Fibroblast of the aortic adventitia (primary cell): ENCODE measurements around the gene ERC1. TPM values are rescaled to one million over a fixed set of nuclear protein-coding genes. Genes with fewer than 3 reads are reported as not detected.

Experiments used
- DNase-seq: peaks from one replicate; pipeline ENCODE4 v3.0.0-alpha.2; 2010; ENCODE audit warnings: low read depth
- H3K4me3 ChIP-seq: 2 replicates; pipeline ENCODE4 v1.5.1; 2011; ENCODE audit warnings: low read depth, mild to moderate bottlenecking, control low read depth, low read length, moderate library complexity
- total RNA-seq: library from RNA; depleted of rRNA; stranded (reverse); fragments of >200 nt; gene quantifications from 2 replicates; pipeline ENCODE4 v1.2.3, GENCODE V29; 2012; ENCODE audit warnings: low replicate concordance
- TF ChIP-seq, protein P1 (sequence below): IDR thresholded peaks from 2 replicates; pipeline ENCODE4 v1.5.1; 2011; ENCODE audit warnings: mild to moderate bottlenecking, low read length, control low read depth, inconsistent platforms; ENCODE audit not compliant: insufficient read depth

ERC1 gene
- total RNA-seq, 1 donor, result 50.9 TPM

DNA sequence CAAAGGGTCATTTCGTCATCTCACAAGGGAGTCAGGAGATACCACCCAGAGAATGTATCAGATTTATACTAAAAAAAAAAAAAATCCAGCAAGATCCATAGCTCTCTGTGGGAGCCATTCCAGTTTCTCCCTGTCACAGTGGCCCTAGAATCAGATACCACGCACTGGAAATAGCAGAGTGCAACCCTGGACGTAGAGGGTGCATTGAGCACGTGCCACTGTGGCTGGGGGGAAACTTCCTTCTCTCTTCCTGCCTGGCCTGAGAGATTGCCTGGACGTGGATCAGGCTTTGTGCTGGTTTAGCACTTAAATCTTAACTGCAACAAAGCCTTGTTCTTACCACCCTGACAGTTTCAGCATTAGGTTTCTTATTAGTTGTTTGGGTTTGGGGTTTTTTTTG, 479.0 kb downstream of the ERC1 start:
- H3K4me3 ChIP-seq, result no peak overlapping the region
- TF ChIP-seq, protein P1, sequence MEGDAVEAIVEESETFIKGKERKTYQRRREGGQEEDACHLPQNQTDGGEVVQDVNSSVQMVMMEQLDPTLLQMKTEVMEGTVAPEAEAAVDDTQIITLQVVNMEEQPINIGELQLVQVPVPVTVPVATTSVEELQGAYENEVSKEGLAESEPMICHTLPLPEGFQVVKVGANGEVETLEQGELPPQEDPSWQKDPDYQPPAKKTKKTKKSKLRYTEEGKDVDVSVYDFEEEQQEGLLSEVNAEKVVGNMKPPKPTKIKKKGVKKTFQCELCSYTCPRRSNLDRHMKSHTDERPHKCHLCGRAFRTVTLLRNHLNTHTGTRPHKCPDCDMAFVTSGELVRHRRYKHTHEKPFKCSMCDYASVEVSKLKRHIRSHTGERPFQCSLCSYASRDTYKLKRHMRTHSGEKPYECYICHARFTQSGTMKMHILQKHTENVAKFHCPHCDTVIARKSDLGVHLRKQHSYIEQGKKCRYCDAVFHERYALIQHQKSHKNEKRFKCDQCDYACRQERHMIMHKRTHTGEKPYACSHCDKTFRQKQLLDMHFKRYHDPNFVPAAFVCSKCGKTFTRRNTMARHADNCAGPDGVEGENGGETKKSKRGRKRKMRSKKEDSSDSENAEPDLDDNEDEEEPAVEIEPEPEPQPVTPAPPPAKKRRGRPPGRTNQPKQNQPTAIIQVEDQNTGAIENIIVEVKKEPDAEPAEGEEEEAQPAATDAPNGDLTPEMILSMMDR, result no peak
- peak; percentile 66 for DNase-seq

DNA sequence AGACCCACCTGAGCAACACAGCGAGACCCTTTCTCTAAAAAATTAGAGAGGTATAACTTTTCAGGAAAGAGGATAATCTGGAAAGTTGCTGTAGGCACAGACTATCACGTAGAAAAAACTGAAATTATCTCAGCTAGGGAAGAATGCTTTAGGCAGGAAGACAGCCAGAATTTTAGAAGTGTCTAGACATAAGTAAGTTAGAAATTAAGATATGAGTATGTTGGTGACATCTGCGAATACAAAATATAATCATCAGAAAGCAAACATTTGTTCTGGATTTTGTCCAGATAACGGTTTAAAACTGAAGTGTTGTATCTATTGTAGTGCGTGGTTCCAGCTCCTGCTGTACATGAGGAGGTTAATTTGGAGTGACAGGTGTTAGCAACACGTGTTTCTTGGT, 480.2 kb downstream of the ERC1 start:
- DNase-seq, result peak; percentile 29
- no peak overlapping the region for H3K4me3 ChIP-seq
- TF ChIP-seq, protein P1, result no peak

DNA sequence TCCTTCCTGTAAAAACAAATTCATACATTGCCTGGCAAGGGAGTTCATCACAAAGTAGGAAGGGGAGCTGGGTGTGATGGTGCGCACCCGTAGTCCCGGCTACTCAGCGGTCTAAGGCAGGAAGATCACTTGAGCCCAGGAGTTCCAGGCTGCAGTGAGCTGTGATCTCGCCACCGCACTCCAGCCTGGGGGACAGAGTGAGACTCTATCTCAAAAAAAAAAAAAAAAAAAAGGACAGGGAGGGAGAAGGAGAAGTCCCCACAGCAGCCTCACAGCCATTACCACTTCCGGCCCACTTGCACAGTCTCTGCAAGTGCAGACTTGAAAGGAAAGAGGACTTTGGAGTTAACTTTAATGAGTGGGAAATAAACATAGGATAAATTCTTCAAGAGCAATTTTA, 482.4 kb downstream of the ERC1 start:
- H3K4me3 ChIP-seq, result no peak overlapping the region
- TF ChIP-seq, protein P1, result no peak
- DNase-seq, result no peak

DNA sequence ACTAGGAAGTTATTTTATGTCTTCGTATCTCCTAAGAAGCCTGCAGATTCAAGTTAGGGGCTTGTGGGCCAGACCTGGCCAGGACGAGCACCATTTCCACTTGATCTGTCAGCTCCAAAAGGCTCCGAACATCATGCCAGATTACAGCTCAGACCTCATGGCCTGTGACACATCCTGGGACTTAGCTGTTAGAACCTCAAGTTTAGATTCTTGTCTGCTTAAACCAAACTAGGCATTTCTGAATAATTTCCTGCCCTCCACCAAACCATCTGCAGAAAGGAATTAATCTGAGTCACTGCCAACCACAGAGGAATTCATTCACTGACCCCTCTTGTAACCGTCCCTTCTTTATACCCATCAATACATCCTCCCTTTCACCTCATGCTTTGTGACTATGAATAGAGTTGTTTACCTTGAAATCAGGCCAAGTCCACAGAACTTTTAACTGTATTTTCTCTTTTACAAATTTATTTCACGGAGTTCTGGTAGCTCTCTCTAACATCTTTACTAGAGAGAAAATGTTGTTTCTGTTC, 483.1 kb downstream of the ERC1 start:
- peak overlapping the region; percentile 43 for H3K4me3 ChIP-seq
- TF ChIP-seq, protein P1, result no peak
- peak; percentile 92 for DNase-seq

DNA sequence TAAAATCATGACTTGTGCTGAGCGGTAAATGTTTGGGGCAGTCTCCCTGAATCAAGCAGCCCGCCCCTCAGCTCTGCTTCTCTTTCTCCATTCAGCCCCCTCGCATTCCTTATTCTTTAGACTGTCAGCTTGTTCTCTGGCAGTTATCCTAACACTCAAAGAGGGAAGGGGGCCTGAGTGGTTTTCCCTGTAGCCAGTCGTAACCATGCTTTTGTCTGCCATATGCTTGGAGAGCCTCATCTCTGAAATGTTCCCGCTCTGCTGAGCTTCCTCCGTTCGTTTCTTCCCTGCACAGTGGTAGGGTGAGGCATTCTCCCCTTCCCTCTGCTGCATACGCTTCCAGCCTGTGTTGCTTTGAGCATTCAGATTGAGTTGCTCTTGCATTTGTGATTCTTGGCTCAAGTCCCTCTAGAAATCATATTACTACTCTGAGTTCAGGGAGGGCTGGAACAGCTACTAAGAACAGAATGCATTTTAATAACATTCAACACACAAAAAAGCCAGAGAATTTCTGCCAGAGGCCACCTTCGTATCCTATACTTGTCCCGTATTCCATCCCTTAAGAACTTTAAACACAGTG, 483.6 kb downstream of the ERC1 start:
- TF ChIP-seq, protein P1, result no peak
- peak; percentile 92 for DNase-seq
- peak overlapping the region; percentile 43 for H3K4me3 ChIP-seq

DNA sequence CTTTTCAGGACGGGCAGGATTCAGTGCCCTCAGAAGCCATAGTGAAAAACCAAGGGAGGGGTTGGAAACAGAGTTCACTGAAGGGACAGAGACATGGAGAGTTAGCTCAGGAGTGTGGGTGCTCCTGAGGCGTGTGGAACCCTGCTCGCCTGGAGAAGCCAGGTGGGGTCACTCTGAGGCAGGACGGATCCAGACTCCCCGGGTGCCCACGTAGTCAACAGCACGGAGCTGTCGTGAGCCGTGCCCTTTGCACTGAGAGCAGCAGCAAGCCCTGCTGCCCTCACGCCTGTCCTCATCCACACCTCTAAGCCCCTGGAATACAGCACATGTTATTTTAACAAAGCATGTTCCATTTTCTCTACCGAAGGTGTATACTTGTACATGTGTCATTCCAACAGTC, 488.6 kb downstream of the ERC1 start:
- TF ChIP-seq, protein P1, result no peak
- H3K4me3 ChIP-seq, result no peak overlapping the region
- no peak for DNase-seq

DNA sequence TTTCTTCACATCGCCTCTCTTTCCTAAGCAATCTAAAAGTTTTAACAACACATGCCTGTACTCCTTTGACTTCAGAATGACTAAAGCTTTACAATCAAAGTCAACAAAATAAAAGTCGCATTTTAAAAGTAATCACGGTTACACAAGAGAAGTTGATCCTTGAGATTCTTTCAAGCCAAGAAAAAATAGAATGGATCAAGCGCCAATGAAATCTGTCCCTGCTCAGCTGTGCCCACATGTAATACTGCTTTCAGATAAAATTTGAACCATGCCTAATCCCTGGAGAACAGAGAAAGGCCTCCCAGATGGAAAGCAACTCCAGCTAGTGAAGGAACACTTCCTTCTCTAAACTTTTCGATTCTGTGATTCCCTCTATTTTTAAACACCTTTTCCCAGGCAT, 490.3 kb downstream of the ERC1 start:
- TF ChIP-seq, protein P1, result no peak
- H3K4me3 ChIP-seq, result no peak overlapping the region
- peak; percentile 43 for DNase-seq
